Stimulated activated CD4-positive, alpha-beta T cell treated with anti-CD3 and anti-CD28 coated beads, Interleukin-12 subunit alpha, Interleukin-12 subunit beta, amount 100 ng/mL, for 24 hours (primary cell): Measurements from ENCODE around the gene ATOH7.
"Not testable (repeated sequence)": the region's sequence is repeated elsewhere in the genome, so short reads cannot be mapped to it uniquely, and the experiment has no call there.

Experiments
- DNase-seq, 2 experiments: peaks; one replicate each; pipeline ENCODE4 v3.0.0-alpha.2; 2020; ENCODE audit warnings: low read depth in 2 of 2

The ATOH7 gene

GRCh38 chr10:68237173-68237572 is 5.3 kb upstream of the ATOH7 start:
- DNase-seq: no peak

GRCh38 chr10:68235581-68235980 is 3.7 kb upstream of the ATOH7 start:
- DNase-seq: no peak

- no peak for DNase-seq
Observed at GRCh38 chr10:68235111-68235510, 3.2 kb upstream of the ATOH7 start.

GRCh38 chr10:68233046-68233445 is 1.1 kb upstream of the ATOH7 start:
- DNase-seq: no peak

- DNase-seq: peak; percentile 5 to 34
Observed at GRCh38 chr10:68231106-68231816, 652 bp downstream of the ATOH7 start.

GRCh38 chr10:68230268-68230667 is 1.6 kb downstream of the ATOH7 start:
- DNase-seq: no peak

- DNase-seq: no peak
Observed at GRCh38 chr10:68224810-68225209, 7.1 kb downstream of the ATOH7 start.

- DNase-seq: no peak
Observed at GRCh38 chr10:68223535-68224165, 8.3 kb downstream of the ATOH7 start.

GRCh38 chr10:68222391-68222790 is 9.5 kb downstream of the ATOH7 start:
- DNase-seq: no peak

- no peak for DNase-seq
Observed at GRCh38 chr10:68221196-68221595, 10.7 kb downstream of the ATOH7 start.

GRCh38 chr10:68218786-68219185 is 13.1 kb downstream of the ATOH7 start:
- DNase-seq: no peak

GRCh38 chr10:68212721-68213352 is 19.1 kb downstream of the ATOH7 start:
- DNase-seq: no peak

- DNase-seq: no peak
Observed at GRCh38 chr10:68211669-68212068, 20.2 kb downstream of the ATOH7 start.

GRCh38 chr10:68208424-68209042 is 23.4 kb downstream of the ATOH7 start:
- no peak for DNase-seq

- DNase-seq: no peak
Observed at GRCh38 chr10:68202960-68203353, 29.0 kb downstream of the ATOH7 start.

- no peak for DNase-seq
Observed at GRCh38 chr10:68196701-68197100, 35.2 kb downstream of the ATOH7 start.

- DNase-seq: not testable (repeated sequence)
Observed at GRCh38 chr10:68195776-68196175, 36.1 kb downstream of the ATOH7 start.

GRCh38 chr10:68194290-68194689 is 37.6 kb downstream of the ATOH7 start:
- no peak for DNase-seq

- no peak for DNase-seq
Observed at GRCh38 chr10:68192113-68192512, 39.8 kb downstream of the ATOH7 start.

GRCh38 chr10:68188835-68189234 is 43.1 kb downstream of the ATOH7 start:
- no peak for DNase-seq

GRCh38 chr10:68185085-68185484 is 46.8 kb downstream of the ATOH7 start:
- DNase-seq: no peak

GRCh38 chr10:68184546-68184945 is 47.4 kb downstream of the ATOH7 start:
- DNase-seq: no peak
